Sigmoid colon (tissue), 4 donors: ENCODE data around the gene PLXNA4.

ENCODE experiments used
- CTCF ChIP-seq, 4 experiments: fragments of 450-650 bp in 3 of 4; fragments of 200-600 bp in 1 of 4; IDR thresholded peaks; one replicate each; pipeline ENCODE4 v1.5.1; 2016 to 2019; ENCODE audit warnings: antibody characterized with exemption in 4 of 4, mild to moderate bottlenecking in 3 of 4, moderate library complexity in 2 of 4
- EP300 ChIP-seq, 4 donors: sonication (generic); formaldehyde crosslinking; IDR thresholded peaks; one replicate each; pipeline ENCODE4 v1.6.1; 2017; ENCODE audit warnings: antibody characterized with exemption in 4 of 4
- POLR2A ChIP-seq, 2 donors: fragments of 450-650 bp; IDR thresholded peaks; one replicate each; pipeline ENCODE4 v1.6.1; 2016; ENCODE audit warnings: antibody characterized with exemption in 2 of 2, mild to moderate bottlenecking in 2 of 2, moderate library complexity in 2 of 2
- POLR2AphosphoS5 ChIP-seq, 4 donors: sonication (generic); formaldehyde crosslinking; IDR thresholded peaks; one replicate each; pipeline ENCODE4 v1.6.1; 2017; ENCODE audit warnings: antibody characterized with exemption in 4 of 4

DNA sequence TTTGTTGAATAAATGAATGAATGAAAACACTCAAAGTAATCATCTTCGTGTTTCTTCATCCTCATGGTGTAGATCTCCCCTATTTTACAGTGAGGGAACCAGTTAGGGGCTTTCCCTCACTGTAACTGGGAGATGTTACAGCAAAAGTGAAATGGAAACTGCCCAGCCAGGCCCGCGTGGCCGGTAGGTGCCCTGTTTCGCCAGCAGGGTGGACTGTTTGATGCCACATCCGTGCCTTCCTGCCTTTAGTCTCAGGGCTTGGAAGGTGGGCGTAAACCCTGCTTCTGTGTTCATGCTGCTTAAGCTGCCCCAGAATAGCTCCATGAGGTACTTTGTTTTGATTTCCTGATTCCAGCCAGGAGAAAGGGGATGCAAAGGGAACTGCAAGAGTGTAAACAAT is 268.8 kb downstream of the PLXNA4 start:
- TF ChIP-seq POLR2A (IDR thresholded peaks at IDR 0.05) (no peak), CTCF (IDR thresholded peaks at IDR 0.05) (no peak), POLR2AphosphoS5 (IDR thresholded peaks at IDR 0.05) (no peak), EP300 (IDR thresholded peaks at IDR 0.05) (no peak)
